ENCODE results near the gene SOX14.

Gene SOX14

GRCh38 chr3:137764001-137764433, at the start of gene SOX14:
SOX14 (plus strand) TSS chr3:137764315; CDS start chr3:137764785, 470 bp downstream.
- no peak within 1 kb of the TSS for H3K4me3 ChIP-seq (replicated peaks; ENCODE audit: low read depth, low read length)
- no peak for DNase-seq (ENCODE audit: low read depth)
- TF ChIP-seq CTCF (IDR thresholded peaks at IDR 0.05; ENCODE audit: low read length, missing control alignments) = no peak

GRCh38 chr3:137714551-137714950, 49.6 kb upstream of the SOX14 start:
- TF ChIP-seq CTCF (IDR thresholded peaks at IDR 0.05; ENCODE audit: low read length, missing control alignments) = no peak
- DNase-seq (ENCODE audit: low read depth) = no peak
- H3K4me3 ChIP-seq (replicated peaks; ENCODE audit: low read depth, low read length) = no peak overlapping the region

- DNase-seq (ENCODE audit: low read depth) = no peak
- H3K4me3 ChIP-seq (replicated peaks; ENCODE audit: low read depth, low read length) = no peak overlapping the region
- no peak for TF ChIP-seq CTCF (IDR thresholded peaks at IDR 0.05; ENCODE audit: low read length, missing control alignments)
These were observed 39.9 kb upstream of the SOX14 start for GRCh38 chr3:137724240-137724639.

GRCh38 chr3:137737208-137737607, 26.9 kb upstream of the SOX14 start:
- DNase-seq (ENCODE audit: low read depth) = no peak
- TF ChIP-seq CTCF (IDR thresholded peaks at IDR 0.05; ENCODE audit: low read length, missing control alignments) = no peak
- no peak overlapping the region for H3K4me3 ChIP-seq (replicated peaks; ENCODE audit: low read depth, low read length)

GRCh38 chr3:137738710-137739109, 25.4 kb upstream of the SOX14 start:
- TF ChIP-seq CTCF (IDR thresholded peaks at IDR 0.05; ENCODE audit: low read length, missing control alignments) = no peak
- no peak for DNase-seq (ENCODE audit: low read depth)

GRCh38 chr3:137743608-137744007, 20.5 kb upstream of the SOX14 start:
- H3K4me3 ChIP-seq (replicated peaks; ENCODE audit: low read depth, low read length) = no peak overlapping the region
- TF ChIP-seq CTCF (IDR thresholded peaks at IDR 0.05; ENCODE audit: low read length, missing control alignments) = no peak
- no peak for DNase-seq (ENCODE audit: low read depth)

More at GRCh38 chr3:137738710-137739109, 25.4 kb upstream of the SOX14 start:
- no peak overlapping the region for H3K4me3 ChIP-seq (replicated peaks; ENCODE audit: low read depth, low read length)

GRCh38 chr3:137746808-137747207, 17.3 kb upstream of the SOX14 start:
- no peak for DNase-seq (ENCODE audit: low read depth)
- no peak overlapping the region for H3K4me3 ChIP-seq (replicated peaks; ENCODE audit: low read depth, low read length)
- TF ChIP-seq CTCF (IDR thresholded peaks at IDR 0.05; ENCODE audit: low read length, missing control alignments) = no peak

All from fibroblast of pulmonary artery (primary cell).